ENCODE results near the gene FMNL3.

The FMNL3 gene

DNA sequence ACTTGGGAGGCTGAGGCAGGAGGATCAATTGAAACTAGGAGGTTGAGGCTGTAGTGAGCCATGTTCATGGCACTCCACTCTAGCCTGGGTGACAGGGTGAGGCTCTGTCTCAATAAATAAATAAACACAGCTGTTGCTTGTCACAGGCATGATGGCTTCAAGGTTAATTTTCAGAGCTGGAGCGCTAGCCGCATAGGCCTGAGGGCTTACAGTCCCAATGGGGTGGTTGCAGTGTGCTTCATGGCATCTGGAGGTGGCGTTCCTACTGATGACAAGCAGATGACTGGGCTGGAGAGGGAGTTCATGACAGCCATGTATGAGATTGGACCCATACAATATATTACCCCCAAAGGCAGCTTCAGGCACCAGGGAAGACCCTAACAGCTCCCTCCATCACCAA lies 1.6 kb upstream of the FMNL3 start:
- DNase-seq, result no peak

DNA sequence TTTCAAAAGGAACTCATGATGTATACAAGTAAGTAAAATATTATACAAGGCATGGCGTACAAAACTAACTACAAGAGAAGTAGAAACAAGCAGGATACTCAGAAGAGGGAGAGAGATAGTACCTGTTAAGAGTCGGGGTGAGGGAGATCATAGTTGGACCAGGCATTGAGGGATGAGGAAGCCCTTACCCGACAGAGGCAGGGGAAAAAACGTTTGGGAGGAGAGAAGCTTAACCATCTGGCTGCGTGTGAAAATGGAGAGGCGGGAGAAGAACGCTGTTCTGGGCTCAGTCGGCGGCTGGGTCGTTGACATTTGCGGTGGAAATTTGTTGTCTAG lies 575 bp upstream of the FMNL3 start:
- no peak for DNase-seq

DNA sequence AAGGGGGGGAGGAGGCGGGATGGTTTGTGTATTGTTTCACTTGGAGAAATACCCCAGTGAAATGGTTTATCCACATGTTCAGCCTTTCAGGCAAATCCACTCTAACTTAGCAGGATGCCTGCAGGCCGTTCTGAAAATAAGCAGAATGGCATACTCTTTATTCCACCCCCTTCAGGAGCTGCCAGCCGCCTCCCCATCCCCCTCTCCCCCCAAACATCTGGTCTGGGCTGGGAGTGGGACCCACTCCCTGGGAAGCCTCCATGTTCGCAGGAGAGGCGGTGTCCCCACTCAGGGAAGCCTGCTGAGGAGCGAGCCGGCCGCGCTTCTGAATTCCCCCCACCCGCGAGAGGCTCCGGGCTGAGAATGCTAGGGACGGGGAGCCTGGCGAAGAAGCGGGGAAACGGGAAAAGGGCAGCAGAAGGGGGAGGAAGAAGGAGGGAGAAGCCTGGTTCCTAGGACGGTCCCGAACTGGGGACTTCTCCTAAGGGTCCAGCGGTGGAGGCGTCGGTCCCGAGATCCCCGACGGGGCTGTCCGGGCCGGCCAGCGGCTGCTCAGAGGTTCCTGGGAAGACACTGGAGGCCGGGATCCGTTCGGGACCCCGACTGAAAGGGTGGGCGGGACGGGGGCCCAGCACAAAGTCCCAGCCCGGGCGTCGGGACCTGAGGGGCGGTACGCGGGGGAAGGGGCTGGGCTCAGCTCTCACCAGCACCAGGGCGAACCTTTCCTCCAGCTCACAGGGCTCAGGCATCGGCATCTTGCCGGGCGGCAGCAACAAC lies 666 bp downstream of the FMNL3 start:
- DNase-seq, result no peak

DNA sequence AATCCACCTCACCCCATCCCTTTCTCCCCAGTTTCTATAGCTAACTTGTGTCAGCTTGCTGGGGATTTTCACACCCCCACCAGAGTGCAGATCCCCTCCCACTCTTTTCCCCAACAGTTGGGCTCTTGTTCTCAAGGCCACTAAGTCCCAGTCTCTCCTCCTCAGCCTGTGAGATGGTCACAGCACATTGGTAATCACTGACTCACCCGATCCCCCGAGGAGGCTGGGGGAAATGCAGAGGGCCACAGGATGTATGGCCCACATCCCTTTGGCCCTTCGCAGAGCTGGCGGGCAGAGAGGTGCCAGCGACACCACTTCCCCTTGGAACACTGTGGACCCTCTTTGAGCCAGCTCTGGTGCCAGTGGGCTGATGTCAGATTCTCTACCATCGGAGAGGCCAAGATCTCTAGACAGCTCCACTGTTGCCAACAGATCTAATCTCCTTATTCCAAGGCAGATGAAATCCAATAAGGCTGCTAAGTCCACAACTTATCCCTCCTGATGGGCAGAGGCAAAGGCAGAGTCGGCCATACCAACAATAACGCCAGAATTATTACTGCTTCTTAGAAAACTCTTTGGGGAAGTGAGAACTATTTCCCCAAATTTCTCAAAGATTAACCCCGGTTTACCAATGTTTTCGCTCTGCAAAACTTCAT lies 1.6 kb downstream of the FMNL3 start:
- DNase-seq, result no peak

DNA sequence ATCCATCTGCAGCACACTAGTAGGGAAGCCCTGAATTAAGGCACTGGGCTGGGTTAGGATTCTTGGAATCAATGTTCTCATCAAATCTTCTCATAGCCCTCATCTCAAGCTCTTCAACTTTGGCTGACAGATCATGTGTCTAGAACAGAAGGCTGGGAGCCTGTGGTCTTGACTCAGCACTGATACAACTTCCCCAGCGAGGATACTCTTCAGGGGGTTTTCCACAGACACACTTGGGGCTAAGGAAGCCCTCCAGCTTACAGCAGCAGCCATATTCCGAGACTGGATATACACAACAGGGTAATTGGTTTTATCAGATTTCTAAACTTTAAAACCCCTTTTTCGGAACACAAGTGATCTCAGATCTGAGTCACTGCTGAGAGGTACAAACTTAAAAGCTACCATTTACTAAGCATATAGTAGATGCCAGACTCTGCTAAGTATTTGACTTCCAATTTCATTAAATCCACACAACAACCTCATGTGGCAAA lies 3.5 kb downstream of the FMNL3 start:
- DNase-seq, result no peak

DNA sequence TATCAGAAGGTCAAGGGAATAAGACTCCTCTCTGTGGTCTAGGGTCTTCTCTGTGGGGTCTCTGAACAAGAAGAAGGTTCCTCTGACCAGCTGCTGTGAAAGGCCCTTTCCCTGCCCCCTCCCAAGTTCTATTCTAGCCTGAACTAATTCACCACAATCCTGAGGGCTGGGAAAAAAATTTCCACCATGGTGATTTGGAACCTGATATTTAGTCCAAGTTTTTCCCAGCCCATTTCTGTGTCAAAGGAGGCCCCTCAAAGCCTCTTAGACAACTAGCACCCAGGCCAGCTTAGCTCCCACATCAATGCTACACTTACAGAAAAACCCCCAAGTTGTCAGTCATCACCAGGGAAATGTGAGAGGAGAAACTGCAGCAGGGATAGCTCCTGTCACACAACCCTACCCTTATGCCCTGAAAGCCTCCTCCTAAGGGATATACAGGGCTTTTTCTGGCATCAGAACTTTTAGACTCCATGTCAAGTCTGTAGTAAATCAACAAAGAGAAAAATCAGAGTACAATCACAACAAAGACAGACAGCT lies 4.5 kb downstream of the FMNL3 start:
- no peak for DNase-seq

DNA sequence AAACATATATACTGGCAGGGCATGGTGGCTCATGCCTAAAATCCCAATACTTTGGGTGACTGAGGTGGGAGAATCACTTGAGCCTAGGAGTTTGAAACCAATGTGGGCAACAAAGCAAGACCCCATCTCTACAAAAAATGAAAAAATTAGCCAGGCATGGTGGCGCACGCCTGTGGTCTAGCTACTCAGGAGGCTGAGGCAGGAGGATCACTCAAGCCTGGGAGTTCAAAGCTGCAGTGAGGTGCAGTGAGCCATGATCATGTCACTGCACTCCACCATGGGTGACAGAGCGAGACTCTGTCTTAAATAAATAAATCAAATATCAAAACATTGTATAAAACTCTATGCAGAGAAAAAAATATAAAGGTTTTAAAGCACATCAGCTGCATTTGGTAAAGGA lies 5.2 kb downstream of the FMNL3 start:
- no peak for DNase-seq

DNA sequence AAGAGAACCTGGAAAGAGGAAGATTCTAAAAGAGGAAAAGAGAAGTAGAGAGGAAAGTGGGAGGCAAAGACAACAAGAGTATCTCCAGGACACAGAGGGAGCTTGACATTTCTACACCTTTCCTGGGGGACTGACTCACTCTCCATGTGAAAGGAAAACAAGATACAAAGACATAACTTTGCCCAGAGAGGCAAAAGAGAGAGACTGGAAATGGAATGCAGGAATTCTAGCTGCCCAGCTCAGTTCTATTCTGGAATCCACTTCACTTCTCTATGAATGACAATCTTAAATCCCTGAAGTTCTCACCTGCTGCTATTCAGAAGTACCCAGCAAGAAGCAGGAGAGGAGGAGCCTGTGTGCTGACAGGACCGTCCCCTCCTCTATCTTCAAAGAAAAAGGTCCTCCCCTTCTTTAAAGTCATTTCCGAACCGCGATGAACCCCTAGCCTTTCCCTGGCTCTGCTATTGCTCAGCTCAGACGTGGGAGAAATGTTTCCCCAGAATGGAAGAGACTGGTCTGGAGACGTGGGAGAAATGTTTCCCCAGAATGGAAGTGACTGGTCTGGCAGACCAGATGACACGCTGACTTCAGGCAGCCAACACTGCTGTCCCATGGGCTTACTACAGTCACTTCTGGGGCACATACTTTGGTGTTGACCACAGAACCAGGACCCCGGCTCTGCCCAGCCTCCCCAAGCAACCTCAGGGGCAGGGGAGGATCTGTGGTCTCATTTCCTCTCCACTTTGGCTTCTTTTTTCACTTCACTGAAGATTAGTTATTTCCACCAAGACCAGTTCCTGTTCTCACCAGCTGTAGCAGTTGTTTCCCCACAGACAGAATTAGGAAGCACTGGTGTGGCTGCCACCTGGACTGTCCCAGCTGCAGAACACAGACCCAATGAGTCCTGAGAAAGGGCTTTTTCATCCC lies 8.3 kb downstream of the FMNL3 start:
- DNase-seq, result no peak

DNA sequence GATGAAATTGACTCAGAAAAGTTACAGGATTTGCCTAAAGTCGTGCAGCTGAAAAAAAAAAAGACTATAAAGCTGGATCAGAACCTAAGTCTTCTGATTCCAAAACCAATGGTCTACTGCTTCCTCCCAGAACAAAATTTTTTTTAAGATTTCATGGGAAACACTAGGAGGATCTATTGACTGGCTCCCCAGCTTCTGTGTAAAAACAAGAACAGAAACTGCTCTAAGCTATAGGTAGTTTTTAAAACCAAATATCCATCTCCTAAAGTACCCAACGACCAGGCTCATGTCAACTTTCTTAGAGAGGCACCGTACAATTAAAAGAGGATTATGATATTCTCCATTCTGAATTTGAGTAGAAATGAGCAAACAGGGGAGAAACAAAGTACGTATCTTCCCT lies 9.4 kb downstream of the FMNL3 start:
- DNase-seq, result no peak

DNA sequence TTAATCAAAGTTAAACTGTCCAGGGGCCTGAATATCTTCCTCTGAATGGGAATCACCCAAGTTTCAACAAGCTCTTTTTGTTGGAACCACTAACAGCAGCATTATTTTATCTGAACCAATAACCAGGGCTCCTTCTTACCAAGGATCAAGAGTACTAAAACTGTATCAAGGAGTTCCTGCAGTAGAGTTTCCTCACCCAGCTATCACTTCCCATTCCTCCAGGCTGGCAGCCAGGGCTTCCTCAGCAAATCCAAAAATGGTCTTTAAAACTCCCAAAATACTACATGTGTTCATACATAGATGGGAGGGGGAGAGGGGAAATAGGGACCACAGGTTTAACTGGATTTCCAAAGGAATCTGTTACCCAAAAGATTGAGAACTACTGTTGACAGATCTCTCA lies 10.5 kb downstream of the FMNL3 start:
- DNase-seq, result no peak

DNA sequence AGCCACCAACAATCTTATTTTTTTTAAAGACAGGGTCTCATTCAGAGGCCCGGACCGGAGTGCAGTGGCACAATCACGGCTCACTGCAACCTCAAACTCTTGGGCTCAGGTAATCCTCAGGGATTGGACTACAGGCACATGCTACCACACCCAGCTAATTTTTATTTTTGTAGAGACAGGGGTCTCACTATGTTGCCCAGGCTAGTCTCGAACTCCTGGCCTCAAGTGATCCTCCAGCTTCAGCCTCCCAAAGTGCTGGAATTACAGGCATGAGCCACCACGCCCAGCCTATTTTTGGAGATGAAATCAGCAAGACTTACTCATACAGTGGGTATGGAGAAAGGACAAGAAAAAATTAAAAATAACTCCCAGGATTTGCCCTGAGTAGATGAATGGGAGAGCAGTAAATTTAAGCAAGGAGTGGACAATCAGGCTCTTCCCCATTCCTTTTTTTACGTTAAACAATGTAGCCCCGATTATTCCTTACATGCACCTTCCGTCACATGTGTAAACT lies 13.2 kb downstream of the FMNL3 start:
- no peak for DNase-seq

DNA sequence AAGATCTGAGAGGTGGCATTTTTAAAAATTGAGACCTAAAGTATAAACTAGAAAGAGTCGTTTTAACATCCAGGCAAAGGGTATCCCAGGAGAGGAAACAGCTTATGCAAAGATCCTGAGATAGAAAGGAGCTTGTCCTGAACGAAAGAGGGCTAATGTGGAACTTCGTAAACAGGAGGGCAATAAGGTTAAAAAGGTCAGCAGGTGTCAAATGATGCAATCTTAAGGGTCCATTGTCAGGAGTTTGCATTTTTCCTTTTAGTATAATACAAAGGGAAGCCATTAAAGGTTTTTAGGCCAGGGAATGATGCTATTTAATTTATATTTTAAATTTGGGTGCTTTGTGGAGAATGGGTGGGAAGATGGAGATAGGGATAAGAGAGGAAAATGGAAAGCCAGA lies 14.4 kb downstream of the FMNL3 start:
- no peak for DNase-seq

DNA sequence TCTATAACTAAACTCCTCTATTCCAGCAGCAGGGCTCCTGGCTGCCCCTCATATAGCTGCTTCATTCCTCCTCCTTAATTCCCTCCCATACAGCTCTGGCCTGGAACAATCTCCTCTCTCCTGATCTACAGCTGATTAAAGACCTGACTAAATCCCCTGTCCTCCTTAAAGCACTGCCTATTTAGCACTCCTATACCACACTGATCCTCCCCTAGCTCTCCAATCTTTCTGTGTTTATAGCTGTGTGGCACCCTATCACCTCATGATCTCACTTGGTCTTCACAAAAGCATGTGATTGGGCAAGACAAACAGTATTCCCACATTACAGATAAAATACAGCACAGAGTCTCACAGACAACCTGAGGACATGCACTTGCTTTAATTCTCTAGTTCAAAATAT lies 17.4 kb downstream of the FMNL3 start:
- DNase-seq, result no peak

DNA sequence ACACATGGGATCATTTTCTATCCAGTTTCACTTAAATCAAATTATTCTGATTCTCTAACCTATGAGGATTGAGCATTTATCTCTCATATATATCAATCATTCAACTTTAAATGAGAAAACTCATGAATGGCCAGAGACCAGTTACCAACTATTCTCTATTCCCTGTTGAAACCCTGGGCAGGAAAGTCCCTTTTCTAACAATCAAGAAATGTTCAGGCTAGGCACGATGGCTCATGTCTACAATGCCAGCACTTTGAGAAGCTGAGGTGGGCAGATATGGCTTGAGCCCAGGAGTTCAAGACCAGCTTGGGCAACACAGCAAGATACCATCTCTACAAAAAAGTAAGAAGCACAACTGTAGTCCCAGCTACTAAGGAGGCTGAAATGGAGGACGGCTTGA lies 18.0 kb downstream of the FMNL3 start:
- DNase-seq, result no peak

DNA sequence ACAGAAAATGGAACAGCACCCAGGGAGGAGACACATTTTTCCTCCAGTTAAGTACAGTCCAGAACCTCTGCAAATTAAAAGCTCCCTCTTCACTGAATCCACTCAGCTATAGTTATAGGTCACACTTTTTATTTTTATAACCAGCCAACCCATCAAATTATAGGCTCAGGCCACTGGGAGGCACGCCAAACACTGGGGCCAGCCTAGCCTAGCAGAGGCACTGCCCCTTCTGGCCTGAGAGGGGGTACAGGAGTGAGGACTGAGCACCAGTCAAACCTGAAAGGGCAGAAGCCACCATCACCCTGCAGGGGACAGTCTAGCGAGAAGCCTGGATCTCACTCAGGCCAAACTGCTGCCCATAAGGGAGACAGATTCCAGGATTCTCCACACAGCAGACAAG lies 19.3 kb downstream of the FMNL3 start:
- DNase-seq, result no peak

DNA sequence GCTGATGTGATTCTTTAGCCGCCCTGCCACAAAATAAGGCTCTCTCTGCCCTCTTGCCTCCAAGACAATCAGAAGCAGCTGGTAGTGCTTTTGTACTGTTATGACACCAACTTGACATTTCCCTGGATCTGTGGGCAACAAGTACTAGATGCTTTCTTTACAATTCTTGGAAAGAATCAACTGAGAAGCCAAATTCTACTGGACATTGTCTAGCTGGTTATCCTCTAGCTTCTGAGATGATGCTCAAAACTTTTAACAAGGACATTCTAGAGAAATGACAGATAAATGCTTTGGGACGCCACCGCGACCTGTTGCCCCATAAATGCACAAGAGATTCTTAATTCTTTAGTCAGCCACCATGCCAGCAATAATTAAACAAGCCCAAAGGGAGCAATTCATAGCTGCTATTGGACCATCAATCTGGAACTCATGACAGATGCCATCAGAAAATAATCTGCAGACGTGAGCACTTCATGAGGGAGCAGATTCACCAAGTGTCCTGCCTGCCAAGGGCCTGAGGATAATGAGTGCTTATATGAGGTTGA lies 22.8 kb downstream of the FMNL3 start:
- no peak for DNase-seq

DNA sequence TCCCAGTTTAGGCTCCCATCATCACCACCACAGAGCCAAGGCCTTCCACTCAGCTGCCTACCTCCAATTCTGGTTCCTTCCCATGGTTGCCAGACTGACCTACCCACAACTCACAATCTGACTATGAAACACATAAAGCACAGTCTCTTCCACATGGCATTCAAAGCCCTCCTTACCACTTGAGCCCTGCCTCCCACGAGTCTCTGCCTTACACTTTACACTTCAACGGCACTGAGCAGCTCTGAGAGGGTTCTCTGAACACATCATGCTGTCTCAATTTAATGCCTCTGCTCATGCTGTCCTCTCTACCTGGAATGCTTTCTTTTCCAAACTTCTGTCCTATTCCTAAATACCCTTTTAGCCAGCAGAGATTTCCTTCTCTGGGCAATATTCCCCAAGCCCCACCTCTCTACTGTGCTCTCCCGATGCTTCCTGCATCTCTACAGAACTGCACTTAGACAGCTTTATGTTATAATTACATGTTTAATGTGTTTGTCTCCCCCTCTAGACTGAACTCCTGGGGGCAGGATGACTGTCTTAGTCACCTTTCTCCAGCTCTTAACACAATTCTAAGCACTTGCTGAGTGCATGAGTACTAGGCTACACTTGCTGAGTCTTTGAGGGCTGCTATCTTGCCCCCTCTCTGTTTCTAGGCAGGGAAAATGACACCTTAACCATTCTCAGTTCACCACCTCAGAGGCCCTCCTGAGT lies 23.5 kb downstream of the FMNL3 start:
- peak; percentile 25 for DNase-seq

DNA sequence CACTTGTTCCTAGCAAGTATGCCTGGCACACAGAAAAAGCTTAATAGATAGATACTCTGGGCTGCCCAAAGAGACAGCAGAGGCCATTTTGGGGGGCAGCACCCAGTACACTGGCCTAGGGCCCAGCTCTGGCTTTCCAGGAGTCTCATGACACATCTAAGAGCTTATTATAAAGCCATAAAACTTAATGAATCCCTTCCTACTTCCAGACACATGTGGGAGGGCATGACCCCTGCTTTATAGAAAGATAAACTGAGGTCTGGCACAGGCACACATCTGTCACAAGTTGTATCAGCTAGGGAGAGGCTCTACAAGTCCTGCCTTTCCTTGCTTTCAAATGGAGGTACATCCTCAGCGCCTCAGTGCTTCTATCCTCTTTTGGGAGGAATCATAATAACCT lies 27.1 kb downstream of the FMNL3 start:
- DNase-seq, result no peak

DNA sequence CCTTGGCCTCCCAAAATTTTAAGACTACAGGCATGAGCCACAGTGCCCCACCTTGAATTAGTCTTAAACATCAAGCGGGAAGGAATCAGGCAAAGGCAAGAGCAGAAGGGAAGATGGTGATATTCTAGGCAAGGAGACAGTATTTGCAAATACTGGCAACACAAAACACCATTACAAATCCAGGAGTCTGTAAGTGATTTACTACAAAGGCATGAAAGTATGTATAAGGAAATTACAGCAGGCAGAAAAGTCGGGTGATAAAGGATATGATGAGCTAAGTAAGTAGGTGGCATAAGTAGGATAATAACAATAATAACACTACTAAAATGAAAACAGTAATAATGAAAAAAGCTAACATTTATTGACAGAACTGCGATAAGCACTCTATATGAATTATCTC lies 28.5 kb downstream of the FMNL3 start:
- DNase-seq, result no peak

DNA sequence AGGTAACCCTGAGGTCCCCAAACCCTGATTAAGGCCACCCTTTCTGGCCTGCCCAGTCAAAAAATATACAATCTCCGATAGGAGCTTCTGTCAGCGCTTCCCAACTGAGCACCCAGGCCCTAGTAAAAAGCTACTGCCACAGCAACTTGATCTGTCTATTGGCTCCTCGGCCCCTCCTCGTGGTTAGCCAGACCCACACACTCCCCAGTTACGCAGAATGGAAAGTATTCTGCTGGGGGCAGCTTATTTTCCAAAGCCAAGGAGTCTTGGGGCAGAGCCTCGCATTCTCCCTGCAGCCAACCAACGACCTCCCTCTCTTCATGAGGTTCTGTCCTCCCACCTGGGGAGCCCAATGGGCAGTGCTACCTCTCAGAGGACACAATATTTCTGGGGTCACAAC lies 32.1 kb downstream of the FMNL3 start:
- DNase-seq, result no peak

DNA sequence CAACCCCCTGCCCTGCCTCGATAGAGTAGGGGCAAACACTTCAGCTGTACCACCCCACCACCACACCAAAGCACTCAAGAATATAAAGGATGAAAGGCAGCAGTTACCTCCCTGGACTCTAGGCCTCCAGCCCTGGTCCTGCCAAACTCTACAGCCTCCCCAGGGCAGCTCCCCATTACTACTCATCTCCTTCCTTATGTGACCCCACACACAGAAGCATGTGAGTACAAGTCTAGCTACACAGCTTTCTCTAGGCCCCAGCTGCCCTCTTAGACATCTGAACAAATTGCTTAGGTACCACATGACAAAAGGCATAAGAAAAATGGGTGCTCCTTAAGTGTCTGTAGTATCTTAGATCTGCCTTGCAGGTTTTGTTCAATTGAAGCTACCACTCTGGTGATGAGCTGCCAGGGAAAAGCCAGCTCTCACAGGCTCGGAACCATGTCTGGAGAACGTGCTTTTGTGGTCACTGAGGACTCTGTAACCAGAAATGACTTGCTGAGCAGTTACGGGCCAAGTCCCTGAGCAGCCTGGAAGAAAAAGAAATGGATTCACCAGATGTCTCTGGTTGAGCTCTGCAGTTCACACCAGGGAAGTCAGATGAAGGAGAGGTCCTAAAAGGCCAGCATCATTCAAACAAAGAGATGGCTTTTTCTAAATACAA lies 32.8 kb downstream of the FMNL3 start:
- DNase-seq, result no peak

All from NCI-H187 treated with DMSO at 0.1 percent for 48 hours (cell line).